Peyer's patch (tissue), 4 donors: ENCODE data around the gene JPH2.

ENCODE experiments used
- CTCF ChIP-seq, 6 experiments: fragments of 450-650 bp in 4 of 6; fragments of 200-600 bp in 2 of 6; sonication (generic) in 1 of 6; IDR thresholded peaks; one replicate each; pipeline ENCODE4 v1.5.1; 2017 to 2019; ENCODE audit warnings: antibody characterized with exemption in 6 of 6, mild to moderate bottlenecking in 3 of 6, moderate library complexity in 1 of 6
- POLR2A ChIP-seq, 2 donors: fragments of 450-650 bp; IDR thresholded peaks; one replicate each; pipeline ENCODE4 v1.5.1; 2017; ENCODE audit warnings: antibody characterized with exemption in 2 of 2, mild to moderate bottlenecking in 2 of 2, moderate library complexity in 2 of 2

GRCh38 chr20:44145131-44145775, 41.7 kb downstream of the JPH2 start:
- TF ChIP-seq CTCF (IDR thresholded peaks at IDR 0.05) (no peak), POLR2A (IDR thresholded peaks at IDR 0.05) (no peak)
